ENCODE data around the gene FAM25G. TPM values are rescaled to one million over a fixed set of nuclear protein-coding genes. Genes with fewer than 3 reads are reported as not detected.
"Not testable (repeated sequence)": the region's sequence is repeated elsewhere in the genome, so short reads cannot be mapped to it uniquely, and the experiment has no call there.

FAM25G gene
- total RNA-seq: not detected

- H3K36me3 ChIP-seq; DNase-seq (ENCODE audit: low spot score); H3K4me3 ChIP-seq; H3K27me3 ChIP-seq (replicated peaks; ENCODE audit: insufficient read depth); H3K27ac ChIP-seq; intact Hi-C loops (cut with DNase I); H3K9me3 ChIP-seq; H3K4me1 ChIP-seq (replicated peaks): not testable (repeated sequence)
- WGBS: no CpG with 5 or more reads among the region's 9 CpGs
Measured at GRCh38 chr10:47491600-47491999, at the start of gene FAM25G. TSS of gene FAM25G (minus strand) at chr10:47491700. CDS start at chr10:47491674, 26 bp downstream.

- DNase-seq (ENCODE audit: low spot score); H3K36me3 ChIP-seq; intact Hi-C loops (cut with DNase I); H3K9me3 ChIP-seq; H3K4me1 ChIP-seq (replicated peaks); H3K27ac ChIP-seq; H3K27me3 ChIP-seq (replicated peaks; ENCODE audit: insufficient read depth); H3K4me3 ChIP-seq: not testable (repeated sequence)
- WGBS: 62% methylated on average over 2 of the region's 3 CpGs
Measured at GRCh38 chr10:47536430-47536829, 44.9 kb upstream of the FAM25G start.

GRCh38 chr10:47523475-47523874 is 32.0 kb upstream of the FAM25G start, which contains the start of gene AGAP9:
TSS of gene AGAP9 (minus strand) at chr10:47523638. CDS start at chr10:47523526, 112 bp downstream.
- H3K4me1 ChIP-seq (replicated peaks); DNase-seq (ENCODE audit: low spot score); H3K4me3 ChIP-seq; H3K27ac ChIP-seq; H3K9me3 ChIP-seq; intact Hi-C loops (cut with DNase I); H3K27me3 ChIP-seq (replicated peaks; ENCODE audit: insufficient read depth); H3K36me3 ChIP-seq: not testable (repeated sequence)
- no CpG with 5 or more reads among the region's 20 CpGs for WGBS

DNA sequence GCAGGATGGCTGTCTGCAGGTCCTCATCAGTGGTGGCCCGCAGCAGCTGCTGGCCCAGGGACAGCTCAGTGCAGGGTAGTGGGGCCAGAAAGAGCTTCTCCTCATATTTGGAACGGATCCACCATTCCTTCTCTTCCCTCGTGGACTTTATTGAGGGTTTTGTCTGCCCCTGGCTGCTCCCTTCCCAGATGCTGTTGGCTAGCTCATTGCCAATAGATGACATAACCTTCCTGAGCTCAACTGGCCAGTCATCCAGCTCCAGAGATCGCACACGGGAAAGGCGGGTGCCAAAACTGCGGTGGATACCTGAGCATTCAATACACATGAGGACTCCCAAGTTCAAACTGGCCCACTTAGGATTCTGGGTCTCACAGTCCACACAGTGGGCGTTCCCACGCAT is 10.8 kb upstream of the FAM25G start:
- H3K27ac ChIP-seq; H3K36me3 ChIP-seq; H3K4me3 ChIP-seq; DNase-seq (ENCODE audit: low spot score); H3K27me3 ChIP-seq (replicated peaks; ENCODE audit: insufficient read depth); intact Hi-C loops (cut with DNase I); H3K4me1 ChIP-seq (replicated peaks); H3K9me3 ChIP-seq: not testable (repeated sequence)
- 89% methylated on average over 5 of the region's 9 CpGs for WGBS

- H3K36me3 ChIP-seq; DNase-seq (ENCODE audit: low spot score); H3K9me3 ChIP-seq; intact Hi-C loops (cut with DNase I); H3K4me3 ChIP-seq; H3K27ac ChIP-seq; H3K27me3 ChIP-seq (replicated peaks; ENCODE audit: insufficient read depth); H3K4me1 ChIP-seq (replicated peaks): not testable (repeated sequence)
- no CpG with 5 or more reads among the region's 6 CpGs for WGBS
Measured at GRCh38 chr10:47494226-47494625, 2.7 kb upstream of the FAM25G start.

DNA sequence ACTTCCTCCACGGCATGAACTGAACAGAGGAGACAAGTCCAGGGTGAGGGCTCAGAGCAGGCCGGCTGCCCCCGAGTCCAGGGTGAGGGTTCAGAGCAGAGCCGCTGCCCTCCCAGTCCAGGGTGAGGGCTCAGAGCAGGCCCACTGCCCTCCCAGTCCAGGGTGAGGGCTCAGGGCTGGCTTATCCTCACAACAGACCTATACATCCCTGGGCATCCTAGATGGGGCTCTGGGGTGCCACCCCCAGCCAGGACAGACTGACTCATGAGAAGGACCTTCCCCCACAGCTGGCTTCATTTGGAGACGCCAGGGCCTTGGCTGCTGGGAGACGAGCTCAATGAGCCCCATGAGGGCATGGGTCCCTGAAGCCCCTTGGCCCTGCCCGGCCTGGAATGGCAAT is 1.9 kb downstream of the FAM25G start:
- H3K27ac ChIP-seq; H3K4me3 ChIP-seq; intact Hi-C loops (cut with DNase I); H3K9me3 ChIP-seq; DNase-seq (ENCODE audit: low spot score); H3K27me3 ChIP-seq (replicated peaks; ENCODE audit: insufficient read depth); H3K4me1 ChIP-seq (replicated peaks); H3K36me3 ChIP-seq: not testable (repeated sequence)
- no CpG with 5 or more reads among the region's 7 CpGs for WGBS

GRCh38 chr10:47485943-47486342 is 5.6 kb downstream of the FAM25G start:
- H3K36me3 ChIP-seq; DNase-seq (ENCODE audit: low spot score); H3K27me3 ChIP-seq (replicated peaks; ENCODE audit: insufficient read depth); H3K4me3 ChIP-seq; intact Hi-C loops (cut with DNase I); H3K27ac ChIP-seq; H3K4me1 ChIP-seq (replicated peaks); H3K9me3 ChIP-seq: not testable (repeated sequence)
- WGBS: 64% methylated on average over 2 of the region's 4 CpGs

GRCh38 chr10:47484786-47485185 is 6.7 kb downstream of the FAM25G start:
- H3K4me3 ChIP-seq; H3K4me1 ChIP-seq (replicated peaks); H3K36me3 ChIP-seq; H3K27ac ChIP-seq; DNase-seq (ENCODE audit: low spot score); H3K27me3 ChIP-seq (replicated peaks; ENCODE audit: insufficient read depth); H3K9me3 ChIP-seq; intact Hi-C loops (cut with DNase I): not testable (repeated sequence)
- WGBS: 93% methylated on average over 11 of the region's 11 CpGs

GRCh38 chr10:47483923-47484322 is 7.6 kb downstream of the FAM25G start, which contains the start of gene ANXA8:
TSS of gene ANXA8 (minus strand) at chr10:47484115. CDS start at chr10:47483933, 182 bp downstream.
- intact Hi-C loops (cut with DNase I): not testable (repeated sequence)

DNA sequence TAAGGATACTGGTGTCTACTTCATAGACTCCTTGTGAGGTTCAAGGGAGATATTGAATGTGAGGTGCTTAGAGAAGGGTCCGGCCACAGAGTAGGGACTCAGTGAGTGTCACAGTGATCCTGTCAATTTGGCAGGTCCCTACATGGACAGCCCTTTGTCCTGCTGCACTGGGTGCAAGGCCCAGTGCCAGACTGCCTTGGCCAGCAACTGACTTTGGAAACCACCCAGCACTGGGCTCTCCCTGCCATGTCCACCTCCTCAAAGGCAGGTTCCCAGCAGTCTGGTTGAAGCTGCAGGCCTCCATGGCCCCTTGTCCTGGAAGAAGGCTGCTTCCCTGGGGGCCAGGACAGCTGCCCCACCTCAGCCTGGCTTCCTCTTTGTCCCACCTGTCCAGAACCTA is 9.1 kb downstream of the FAM25G start:
- H3K27ac ChIP-seq; DNase-seq (ENCODE audit: low spot score); H3K36me3 ChIP-seq; H3K27me3 ChIP-seq (replicated peaks; ENCODE audit: insufficient read depth); intact Hi-C loops (cut with DNase I); H3K9me3 ChIP-seq; H3K4me1 ChIP-seq (replicated peaks); H3K4me3 ChIP-seq: not testable (repeated sequence)
- no CpG with 5 or more reads among the region's 1 CpG for WGBS

More at GRCh38 chr10:47483923-47484322, 7.6 kb downstream of the FAM25G start, which contains the start of gene ANXA8:
- H3K36me3 ChIP-seq; H3K4me3 ChIP-seq; H3K27ac ChIP-seq; H3K4me1 ChIP-seq (replicated peaks); H3K27me3 ChIP-seq (replicated peaks; ENCODE audit: insufficient read depth); H3K9me3 ChIP-seq; DNase-seq (ENCODE audit: low spot score): not testable (repeated sequence)
- WGBS: 44% methylated on average over 4 of the region's 11 CpGs
- TF ChIP-seq POLR2A (IDR thresholded peaks at IDR 0.05): peak; percentile 80

- H3K27me3 ChIP-seq (replicated peaks; ENCODE audit: insufficient read depth); DNase-seq (ENCODE audit: low spot score); H3K4me3 ChIP-seq; H3K4me1 ChIP-seq (replicated peaks); H3K9me3 ChIP-seq; intact Hi-C loops (cut with DNase I); H3K36me3 ChIP-seq; H3K27ac ChIP-seq: not testable (repeated sequence)
- WGBS: no CpG with 5 or more reads among the region's 6 CpGs
Measured at GRCh38 chr10:47481768-47482181, 9.7 kb downstream of the FAM25G start.

DNA sequence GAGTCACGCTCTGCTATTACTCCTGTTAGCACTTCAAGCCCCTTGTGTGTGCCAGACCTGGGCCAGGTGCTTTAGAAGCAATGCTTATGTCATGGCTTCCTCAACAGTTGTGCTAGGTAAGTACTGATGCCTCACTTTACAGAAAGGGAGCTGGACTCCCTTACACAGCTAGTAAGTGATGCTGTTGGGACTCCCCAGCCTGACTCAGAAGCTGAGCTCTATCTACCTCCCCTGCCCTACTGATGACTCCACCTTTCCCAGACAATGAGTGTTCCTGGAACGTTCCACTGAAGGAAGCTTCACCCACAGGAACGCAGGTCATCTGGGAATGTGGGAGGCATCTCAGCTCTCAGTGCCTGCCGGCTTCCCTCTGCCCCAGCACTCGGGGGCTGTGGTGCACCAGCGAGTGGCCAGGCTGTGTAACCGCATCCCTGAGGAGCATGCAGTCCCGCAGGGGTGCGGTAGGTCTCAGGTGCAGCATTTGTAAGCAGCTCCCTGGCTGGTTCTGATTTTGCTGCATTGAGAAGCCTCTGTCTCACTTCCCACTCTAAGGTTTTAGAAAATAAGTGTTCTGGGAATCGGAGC is 10.2 kb downstream of the FAM25G start:
- not testable (repeated sequence) for DNase-seq (ENCODE audit: low spot score)
- WGBS: no CpG with 5 or more reads among the region's 10 CpGs

GRCh38 chr10:47480133-47480532 is 11.4 kb downstream of the FAM25G start:
- H3K4me1 ChIP-seq (replicated peaks); H3K4me3 ChIP-seq; intact Hi-C loops (cut with DNase I); H3K36me3 ChIP-seq; H3K9me3 ChIP-seq; H3K27me3 ChIP-seq (replicated peaks; ENCODE audit: insufficient read depth); DNase-seq (ENCODE audit: low spot score); H3K27ac ChIP-seq: not testable (repeated sequence)
- whole genome bisulfite sequencing: no CpG with 5 or more reads among the region's 3 CpGs

More for the DNA sequence above, 10.2 kb downstream of the FAM25G start:
- H3K36me3 ChIP-seq; intact Hi-C loops (cut with DNase I); H3K4me3 ChIP-seq; H3K9me3 ChIP-seq; H3K27ac ChIP-seq; H3K27me3 ChIP-seq (replicated peaks; ENCODE audit: insufficient read depth); H3K4me1 ChIP-seq (replicated peaks): not testable (repeated sequence)

Data from prostate gland (tissue), 2 donors.